OCI-LY7 (cell line): ENCODE data around the gene FUCA1. TPM values are rescaled to one million over a fixed set of nuclear protein-coding genes. Genes with fewer than 3 reads are reported as not detected.

ENCODE experiments used
- BruUV-seq: library from RNA; stranded (reverse); fragments of 400-500 nt; replicated peaks from 2 replicates; lab custom pipeline; 2021; lab: Mats Ljungman, UMichigan
- CTCF ChIA-PET: fragments of 300-600 bp; sonication (Branson Sonifier 250); formaldehyde crosslinking; loops from one replicate; lab custom pipeline; 2022; ENCODE audit warnings: antibody characterized with exemption; ENCODE audit not compliant: unreplicated experiment; lab: Charles Lee
- POLR2A ChIA-PET: fragments of 300-600 bp; sonication (Branson Sonifier 250); formaldehyde crosslinking; loops from one replicate; lab custom pipeline; 2022; ENCODE audit warnings: antibody characterized with exemption; lab: Charles Lee
- DNase-seq: peaks from one replicate; pipeline ENCODE4 v3.0.0-alpha.2; 2015; ENCODE audit warnings: low spot score
- H2AFZ ChIP-seq: fragments of 200-600 bp; sonication (generic), shearing (Covaris generic); 2 replicates; pipeline ENCODE4 v1.6.1; 2014; ENCODE audit warnings: mild to moderate bottlenecking, antibody characterized with exemption, low read length, moderate library complexity
- H3K27ac ChIP-seq: fragments of 200-600 bp; sonication (generic); 2 replicates; pipeline ENCODE4 v1.5.1; 2014; ENCODE audit warnings: mixed run types, low read depth, mild to moderate bottlenecking, moderate library complexity, low read length, inconsistent platforms; ENCODE audit not compliant: poor library complexity, severe bottlenecking
- H3K36me3 ChIP-seq: fragments of 200-600 bp; sonication (generic); 2 replicates; pipeline ENCODE4 v1.6.1; 2014; ENCODE audit warnings: mild to moderate bottlenecking, antibody characterized with exemption, low read length, moderate library complexity, mixed read lengths; ENCODE audit not compliant: insufficient read depth
- H3K4me1 ChIP-seq: fragments of 200-600 bp; sonication (generic); 2 replicates; pipeline ENCODE4 v1.5.1; 2014; ENCODE audit warnings: mild to moderate bottlenecking, low read length; ENCODE audit not compliant: insufficient read depth, poor library complexity, severe bottlenecking
- H3K4me2 ChIP-seq: fragments of 200-600 bp; sonication (generic); 2 replicates; pipeline ENCODE4 v1.6.1; 2014; ENCODE audit warnings: mild to moderate bottlenecking, low read length
- H3K4me3 ChIP-seq: fragments of 200-600 bp; sonication (generic); 2 replicates; pipeline ENCODE4 v1.5.1; 2014; ENCODE audit warnings: mild to moderate bottlenecking, low read depth, low read length; ENCODE audit not compliant: poor library complexity, severe bottlenecking
- H3K79me2 ChIP-seq: fragments of 200-600 bp; sonication (generic); 2 replicates; pipeline ENCODE4 v1.6.1; 2016; ENCODE audit warnings: low read depth, mild to moderate bottlenecking, low read length, moderate library complexity, mixed read lengths; ENCODE audit not compliant: insufficient read depth
- H3K9me2 ChIP-seq: fragments of 200-600 bp; sonication (generic); 2 replicates; pipeline ENCODE4 v1.6.1; 2016; ENCODE audit warnings: mild to moderate bottlenecking, low read length, mixed read lengths; ENCODE audit not compliant: insufficient read depth
- H3K9me3 ChIP-seq: fragments of 200-600 bp; sonication (generic); 2 replicates; pipeline ENCODE4 v1.6.1; 2014; ENCODE audit warnings: mild to moderate bottlenecking, mixed run types, low read length, mixed read lengths
- H4K20me1 ChIP-seq: fragments of 200-600 bp; sonication (generic); 2 replicates; pipeline ENCODE4 v1.6.1; 2014; ENCODE audit warnings: mild to moderate bottlenecking, antibody characterized with exemption, low read length, moderate library complexity, mixed read lengths; ENCODE audit not compliant: insufficient read depth
- EZH2phosphoT487 ChIP-seq: fragments of 200-600 bp; sonication (generic); IDR thresholded peaks from 2 replicates; pipeline ENCODE4 v1.6.1; 2018; ENCODE audit warnings: low read depth, borderline replicate concordance, mild to moderate bottlenecking, mixed run types, antibody characterized with exemption, low read length, moderate library complexity, mixed read lengths
- intact Hi-C: fragments of 100-400 bp; cut with micrococcal nuclease; formaldehyde crosslinking; loops from one replicate; pipeline ENCODE4 v1.10.0; 2022; ENCODE audit not compliant: unreplicated experiment
- total RNA-seq, 2 experiments: library from RNA; depleted of rRNA in 1 of 2; stranded (reverse); fragments of >200 nt in 1 of 2; shearing (Covaris generic) in 1 of 2; gene quantifications; 2 replicates each; pipeline ENCODE4 v1.2.3, GENCODE V29; 2014 to 2022
- TF ChIP-seq, protein P1 (sequence below): fragments of 200-600 bp; sonication (generic); conservative IDR thresholded peaks from 2 replicates; pipeline ENCODE4 v1.5.1; 2014; ENCODE audit warnings: mild to moderate bottlenecking, antibody characterized with exemption, low read length, moderate library complexity, mixed read lengths

Gene FUCA1
- total RNA-seq, 2 experiments from 2014 or later, result 9.1 to 9.9 TPM

DNA sequence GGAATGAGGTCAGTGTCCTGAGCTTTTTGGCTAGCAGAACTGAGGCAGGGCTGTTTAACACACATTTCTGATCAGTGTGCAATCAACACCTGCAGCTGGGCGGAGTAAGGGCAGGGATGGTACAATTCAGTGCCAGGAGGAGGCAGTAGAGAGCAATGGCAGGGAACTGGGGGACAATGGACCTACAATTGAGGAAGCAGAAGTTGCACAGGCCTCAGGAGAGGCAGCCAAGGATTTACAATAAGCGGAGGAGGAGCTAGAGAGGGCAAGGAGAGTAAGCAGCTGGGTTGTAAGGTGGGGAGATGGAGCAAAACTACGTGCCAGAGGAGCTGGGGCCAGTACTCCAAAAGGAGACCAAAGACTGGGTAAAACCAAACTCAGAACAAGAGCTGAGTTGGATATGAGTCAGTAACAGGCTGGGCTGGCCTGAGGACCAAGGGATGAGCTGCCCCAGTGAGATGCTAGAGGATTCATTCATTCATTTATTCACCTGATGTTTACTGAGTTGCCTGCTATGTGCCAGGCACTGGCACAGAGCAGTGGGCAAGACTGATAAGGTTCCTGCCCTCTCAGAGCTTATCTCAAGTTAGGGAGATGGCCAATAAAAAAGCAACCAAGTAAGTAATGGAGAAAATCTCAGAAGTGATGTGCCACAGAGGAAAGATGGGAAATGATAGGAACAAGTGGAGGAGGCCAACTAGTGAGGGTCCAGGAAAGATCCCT is 57.1 kb downstream of the FUCA1 start:
- TF ChIP-seq, protein P1, sequence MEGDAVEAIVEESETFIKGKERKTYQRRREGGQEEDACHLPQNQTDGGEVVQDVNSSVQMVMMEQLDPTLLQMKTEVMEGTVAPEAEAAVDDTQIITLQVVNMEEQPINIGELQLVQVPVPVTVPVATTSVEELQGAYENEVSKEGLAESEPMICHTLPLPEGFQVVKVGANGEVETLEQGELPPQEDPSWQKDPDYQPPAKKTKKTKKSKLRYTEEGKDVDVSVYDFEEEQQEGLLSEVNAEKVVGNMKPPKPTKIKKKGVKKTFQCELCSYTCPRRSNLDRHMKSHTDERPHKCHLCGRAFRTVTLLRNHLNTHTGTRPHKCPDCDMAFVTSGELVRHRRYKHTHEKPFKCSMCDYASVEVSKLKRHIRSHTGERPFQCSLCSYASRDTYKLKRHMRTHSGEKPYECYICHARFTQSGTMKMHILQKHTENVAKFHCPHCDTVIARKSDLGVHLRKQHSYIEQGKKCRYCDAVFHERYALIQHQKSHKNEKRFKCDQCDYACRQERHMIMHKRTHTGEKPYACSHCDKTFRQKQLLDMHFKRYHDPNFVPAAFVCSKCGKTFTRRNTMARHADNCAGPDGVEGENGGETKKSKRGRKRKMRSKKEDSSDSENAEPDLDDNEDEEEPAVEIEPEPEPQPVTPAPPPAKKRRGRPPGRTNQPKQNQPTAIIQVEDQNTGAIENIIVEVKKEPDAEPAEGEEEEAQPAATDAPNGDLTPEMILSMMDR, result peak; percentile 95
- TF ChIP-seq EZH2phosphoT487, result no peak
- Histone ChIP-seq H3K27ac (no peak overlapping the region), H3K79me2 (no peaks in the 10 kb centered on the region), H3K36me3 (no peaks in the 10 kb centered on the region), H2AFZ (peak overlapping the region; percentile 27; the same call in 1 of the 2 replicates), H3K4me2 (peak overlapping the region; percentile 29; the same call in 1 of the 2 replicates), H3K4me1 (peaks cover 35% of the 10 kb centered on the region), H3K9me3 (no peaks in the 10 kb centered on the region), H3K9me2 (no peaks in the 10 kb centered on the region), H3K4me3 (no peak overlapping the region), H4K20me1 (no peaks in the 10 kb centered on the region)
- CTCF ChIA-PET, result interaction anchor here (0.5 to 2.3 kb wide), 10 partner anchors 9 to 186 kb away, joined by 3 to 20 read pairs (median 5); partner anchors contain the start of genes CNR2 and HMGCL
- peak; percentile 83 for DNase-seq
- intact Hi-C loops, result loop anchor here (1.0 kb wide), 2 partner anchors 57 to 105 kb away; partner anchors contain the start of gene FUCA1
- no TSS peak for BruUV-seq
- POLR2A ChIA-PET, result interaction anchor here (0.5 to 1.3 kb wide), 6 partner anchors 10 to 172 kb away, joined by 3 to 5 read pairs (median 4); no protein-coding TSS in a partner anchor

DNA sequence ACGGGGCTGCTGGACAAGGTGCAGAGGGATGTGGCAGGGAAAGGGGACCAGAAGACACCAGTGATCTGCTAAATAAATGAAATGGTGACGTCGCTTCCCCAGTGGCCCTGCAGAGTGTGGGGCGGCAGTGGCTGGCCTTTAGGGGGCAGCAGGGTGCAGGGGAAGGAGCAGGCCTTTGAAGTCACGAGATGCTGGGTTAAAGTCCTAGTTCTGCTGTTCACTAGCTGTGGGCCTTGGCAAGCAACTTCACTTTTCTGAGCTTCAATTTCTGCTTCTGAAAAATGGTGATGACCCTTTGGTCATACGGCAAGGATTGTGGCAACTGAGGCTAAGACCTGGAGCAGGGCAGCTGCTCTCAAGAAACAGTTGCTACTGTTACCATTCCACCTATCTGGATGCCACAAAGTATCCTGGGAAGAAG is 58.3 kb downstream of the FUCA1 start:
- CTCF ChIA-PET, result interaction anchor here (0.6 to 2.3 kb wide), 4 partner anchors 12 to 325 kb away, joined by 4 to 20 read pairs (median 12); no protein-coding TSS in a partner anchor
- BruUV-seq, result no TSS peak
- Histone ChIP-seq H3K4me1 (peaks cover 41% of the 10 kb centered on the region), H2AFZ (peak overlapping the region; percentile 41; the same call in 1 of the 2 replicates), H3K36me3 (no peaks in the 10 kb centered on the region), H3K9me2 (no peaks in the 10 kb centered on the region), H4K20me1 (no peaks in the 10 kb centered on the region), H3K79me2 (no peaks in the 10 kb centered on the region), H3K4me2 (peak overlapping the region; percentile 29; the same call in 1 of the 2 replicates), H3K27ac (peak overlapping the region; percentile 25), H3K9me3 (no peaks in the 10 kb centered on the region), H3K4me3 (no peak overlapping the region)
- intact Hi-C loops, result loop anchor here (1.0 kb wide), 3 partner anchors 45 to 107 kb away; partner anchors contain the start of gene FUCA1
- peak; percentile 86 for DNase-seq
- POLR2A ChIA-PET, result interaction anchor here (0.6 to 1.3 kb wide), 3 partner anchors 64 to 107 kb away, joined by 3 to 4 read pairs (median 3); no protein-coding TSS in a partner anchor
- TF ChIP-seq, protein P1, result peak; percentile 89
- no peak for TF ChIP-seq EZH2phosphoT487
